AG04450 (cell line): ENCODE data around the gene ZC3H14. TPM values are rescaled to one million over a fixed set of nuclear protein-coding genes. Genes with fewer than 3 reads are reported as not detected.

Experiments
- CTCF ChIA-PET: fragments of 300-600, 350-600 bp; formaldehyde crosslinking; extraction: SDS; loops from one replicate; lab custom pipeline; 2022; ENCODE audit warnings: antibody characterized with exemption, inconsistent platforms; lab: Charles Lee
- POLR2A ChIA-PET: fragments of 350-600 bp; formaldehyde crosslinking; extraction: SDS; loops from one replicate; lab custom pipeline; 2021; ENCODE audit warnings: antibody characterized with exemption, inconsistent platforms; lab: Yijun Ruan, JAX
- DNase-seq: peaks from one replicate; pipeline ENCODE4 v3.0.0-alpha.2; 2011; ENCODE audit warnings: low read depth, low spot score
- H3K27ac ChIP-seq: one replicate; pipeline ENCODE4 v1.5.1; 2012; ENCODE audit warnings: low read depth, low read length, control low read depth
- H3K27me3 ChIP-seq: one replicate; pipeline ENCODE4 v1.6.0; 2012; ENCODE audit warnings: low read length; ENCODE audit not compliant: control insufficient read depth, insufficient read depth
- H3K4me3 ChIP-seq: 2 replicates; pipeline ENCODE4 v1.5.1; 2011; ENCODE audit warnings: mild to moderate bottlenecking, low read depth, low read length, control low read depth
- H3K9me3 ChIP-seq: 2 replicates; pipeline ENCODE4 v1.5.1; 2012; ENCODE audit warnings: low read length; ENCODE audit not compliant: control insufficient read depth, insufficient read depth
- polyA plus RNA-seq: library from polyadenylated mRNA; depleted of rRNA; stranded (reverse); fragments of >200 nt; gene quantifications from 2 replicates; pipeline ENCODE4 v1.2.3, GENCODE V29; 2011
- TF ChIP-seq, protein P1 (sequence below): IDR thresholded peaks from 2 replicates; pipeline ENCODE4 v1.5.1; 2011; ENCODE audit warnings: low read depth, low read length, control low read depth, inconsistent platforms

ZC3H14 gene
- polyA plus RNA-seq, 1 experiment, result 102 TPM

DNA sequence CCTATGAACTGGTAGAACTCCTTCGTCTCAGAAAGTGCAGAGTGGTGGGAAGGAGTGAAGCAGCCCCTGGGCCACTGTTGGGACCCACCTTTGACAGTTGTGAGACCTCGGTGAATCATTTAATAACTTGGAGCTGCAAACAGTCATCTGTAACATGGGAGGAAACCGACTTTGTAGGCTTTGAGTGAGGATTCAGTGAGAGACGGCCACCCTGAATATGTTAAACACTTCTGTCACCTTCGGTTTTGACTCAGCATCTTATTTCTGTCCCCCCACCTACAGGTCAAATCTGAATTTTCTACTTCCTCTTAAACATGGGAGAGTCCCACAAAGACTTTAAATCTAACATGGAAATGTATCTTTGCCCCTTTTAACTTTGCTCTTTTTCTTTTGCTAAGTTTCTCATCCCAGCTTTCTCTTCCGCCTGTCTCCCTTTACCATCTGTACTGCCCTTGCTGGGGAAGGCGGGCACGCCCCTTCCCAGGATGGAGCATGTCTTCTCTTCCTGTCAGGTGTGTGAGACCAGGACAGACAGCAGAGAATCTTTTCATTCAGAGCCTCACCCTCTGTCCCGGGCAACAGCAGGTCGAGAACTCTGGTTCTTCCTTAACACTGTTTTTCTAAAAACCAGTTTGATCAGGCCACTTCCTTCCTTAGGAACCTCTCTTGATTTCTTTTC lies 37.1 kb downstream of the ZC3H14 start:
- Histone ChIP-seq H3K9me3 (no peaks in the 10 kb centered on the region), H3K4me3 (no peak overlapping the region), H3K27ac (no peak overlapping the region), H3K27me3 (no peaks in the 10 kb centered on the region)
- DNase-seq, result no peak
- CTCF ChIA-PET, result interaction anchor here (0.6 kb wide), 1 partner anchor 1633 kb away, joined by 3 read pairs; no protein-coding TSS in a partner anchor
- TF ChIP-seq, protein P1, sequence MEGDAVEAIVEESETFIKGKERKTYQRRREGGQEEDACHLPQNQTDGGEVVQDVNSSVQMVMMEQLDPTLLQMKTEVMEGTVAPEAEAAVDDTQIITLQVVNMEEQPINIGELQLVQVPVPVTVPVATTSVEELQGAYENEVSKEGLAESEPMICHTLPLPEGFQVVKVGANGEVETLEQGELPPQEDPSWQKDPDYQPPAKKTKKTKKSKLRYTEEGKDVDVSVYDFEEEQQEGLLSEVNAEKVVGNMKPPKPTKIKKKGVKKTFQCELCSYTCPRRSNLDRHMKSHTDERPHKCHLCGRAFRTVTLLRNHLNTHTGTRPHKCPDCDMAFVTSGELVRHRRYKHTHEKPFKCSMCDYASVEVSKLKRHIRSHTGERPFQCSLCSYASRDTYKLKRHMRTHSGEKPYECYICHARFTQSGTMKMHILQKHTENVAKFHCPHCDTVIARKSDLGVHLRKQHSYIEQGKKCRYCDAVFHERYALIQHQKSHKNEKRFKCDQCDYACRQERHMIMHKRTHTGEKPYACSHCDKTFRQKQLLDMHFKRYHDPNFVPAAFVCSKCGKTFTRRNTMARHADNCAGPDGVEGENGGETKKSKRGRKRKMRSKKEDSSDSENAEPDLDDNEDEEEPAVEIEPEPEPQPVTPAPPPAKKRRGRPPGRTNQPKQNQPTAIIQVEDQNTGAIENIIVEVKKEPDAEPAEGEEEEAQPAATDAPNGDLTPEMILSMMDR, result no peak
- POLR2A ChIA-PET, result interaction anchor here (0.7 kb wide), 1 partner anchor 730 kb away, joined by 6 read pairs; no protein-coding TSS in a partner anchor

DNA sequence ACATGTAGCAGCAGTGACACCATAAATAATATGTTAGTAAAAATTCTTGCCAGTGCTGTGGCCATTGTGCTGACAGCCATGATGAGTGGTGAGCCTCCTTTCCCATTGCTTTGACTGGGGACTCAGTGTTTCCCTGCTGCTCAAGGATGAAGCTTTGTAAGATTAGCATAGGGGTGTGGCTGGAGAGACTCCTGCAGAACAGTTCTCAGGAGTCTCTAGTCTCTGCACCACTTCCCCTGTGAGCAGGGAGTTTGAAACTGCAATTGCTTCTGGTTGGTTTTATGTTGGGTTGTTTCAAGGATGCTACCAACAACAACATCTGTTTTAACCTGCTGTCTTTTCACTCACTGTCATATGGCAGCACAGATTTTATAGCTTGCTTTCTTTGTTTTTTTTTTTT lies 41.4 kb downstream of the ZC3H14 start:
- Histone ChIP-seq H3K9me3 (no peaks in the 10 kb centered on the region), H3K27ac (no peak overlapping the region), H3K4me3 (no peak overlapping the region), H3K27me3 (no peaks in the 10 kb centered on the region)
- DNase-seq, result no peak
- CTCF ChIA-PET, result interaction anchor here (0.7 kb wide), 1 partner anchor 23 kb away, joined by 4 read pairs; no protein-coding TSS in a partner anchor
- TF ChIP-seq, protein P1, result no peak
- POLR2A ChIA-PET, result no interaction called here

DNA sequence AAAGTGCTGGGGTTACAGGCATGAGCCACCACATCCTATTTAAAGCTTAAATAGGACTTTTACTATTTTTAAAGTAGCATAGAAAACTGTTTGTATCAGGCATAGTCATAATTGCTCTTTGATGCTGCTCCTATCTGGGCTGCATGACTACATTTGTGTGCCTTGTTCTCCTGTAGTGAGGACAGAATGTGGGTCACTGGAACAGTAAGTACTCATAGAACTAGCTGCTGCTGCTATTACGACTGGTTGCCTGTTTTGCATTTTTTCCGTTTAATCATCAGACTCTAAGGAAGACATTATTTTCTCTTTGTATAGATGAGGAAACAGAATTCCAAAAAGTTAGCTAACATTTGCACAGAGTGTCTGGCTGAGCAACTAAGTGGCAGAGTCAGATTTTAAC lies 42.8 kb downstream of the ZC3H14 start:
- Histone ChIP-seq H3K27me3 (no peaks in the 10 kb centered on the region), H3K4me3 (no peak overlapping the region), H3K27ac (no peak overlapping the region), H3K9me3 (no peaks in the 10 kb centered on the region)
- CTCF ChIA-PET, result no interaction called here
- DNase-seq, result no peak
- POLR2A ChIA-PET, result no interaction called here
- TF ChIP-seq, protein P1, result no peak

DNA sequence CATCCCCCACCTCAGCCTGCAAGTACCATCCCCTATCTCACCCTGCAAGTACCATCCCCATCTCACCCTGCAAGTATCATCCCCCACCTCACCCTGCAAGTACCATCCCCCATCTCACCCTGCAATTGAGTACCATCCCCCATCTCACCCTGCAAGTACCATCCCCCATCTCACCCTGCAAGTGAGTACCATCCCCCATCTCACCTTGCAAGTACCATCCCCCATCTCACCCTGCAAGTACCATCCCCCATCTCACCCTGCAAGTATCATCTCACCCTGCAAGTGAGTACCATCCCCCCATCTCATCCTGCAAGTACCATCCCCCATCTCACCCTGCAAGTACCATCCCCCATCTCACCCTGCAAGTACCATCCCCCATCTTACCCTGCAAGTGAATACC lies 45.0 kb downstream of the ZC3H14 start:
- Histone ChIP-seq H3K4me3 (no peak overlapping the region), H3K9me3 (no peaks in the 10 kb centered on the region), H3K27ac (no peak overlapping the region), H3K27me3 (no peaks in the 10 kb centered on the region)
- CTCF ChIA-PET, result no interaction called here
- TF ChIP-seq, protein P1, result no peak
- no peak for DNase-seq
- POLR2A ChIA-PET, result no interaction called here

DNA sequence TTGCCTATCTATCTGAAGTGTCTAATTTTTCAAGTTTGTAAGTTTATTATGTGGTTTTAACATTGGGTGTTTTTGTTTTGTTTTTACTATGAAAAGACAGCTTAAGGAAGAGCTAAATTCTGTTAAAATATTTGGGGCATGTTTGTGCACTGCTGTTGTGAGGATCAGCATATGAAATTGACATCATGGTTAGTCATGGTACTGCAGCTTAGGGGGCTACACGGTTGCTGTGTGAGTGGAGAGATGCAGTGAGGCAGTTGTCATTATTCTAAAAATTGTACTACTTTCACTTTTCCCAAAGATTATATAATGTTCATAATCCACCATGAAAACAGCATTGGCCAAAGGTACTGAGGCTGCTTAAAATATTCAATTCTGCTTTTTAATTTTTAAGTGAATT lies 49.0 kb downstream of the ZC3H14 start:
- H3K4me3 ChIP-seq, result no peak overlapping the region
- no peak for DNase-seq
- no peaks in the 10 kb centered on the region for H3K9me3 ChIP-seq
- ChIA-PET CTCF (no interaction called here), POLR2A (no interaction called here)
- TF ChIP-seq, protein P1, result peak; percentile 23; the same call in 1 of the 2 replicates
- no peaks in the 10 kb centered on the region for H3K27me3 ChIP-seq
- no peak overlapping the region for H3K27ac ChIP-seq
